Posterior cingulate gyrus (tissue), 11 donors: ENCODE measurements around the gene FARP2.

Experiments used
- DNase-seq, 10 donors: peaks; one replicate each; pipeline versions ENCODE4 v3.0.0 to v3.0.0-alpha.2; 2020 to 2021; ENCODE audit warnings: mixed read lengths in 3 of 10
- intact Hi-C: fragments of 100-400 bp; cut with DNase I; formaldehyde crosslinking; loops from one replicate; pipeline ENCODE4 v1.15.1; 2023

FARP2 gene

DNA sequence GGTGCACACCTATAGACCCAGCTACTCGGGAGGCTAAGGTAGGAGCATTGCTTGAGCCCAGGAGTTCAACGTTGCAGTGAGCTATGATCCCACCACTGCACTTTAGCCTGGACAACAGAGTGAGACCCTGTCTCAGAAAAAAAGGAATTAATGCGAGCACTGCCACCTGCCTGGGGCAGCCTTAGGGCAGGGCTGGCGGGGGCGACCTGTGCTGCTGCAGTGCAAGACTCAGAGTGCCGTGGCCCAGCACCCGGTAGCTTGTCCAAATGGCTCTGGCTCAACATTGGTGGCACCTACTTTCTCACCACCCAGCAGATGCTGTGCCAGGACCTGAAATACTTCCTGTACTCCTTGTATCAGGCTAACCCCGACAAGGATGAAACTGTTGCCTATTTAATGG, 122.1 kb downstream of the FARP2 start:
- DNase-seq: peak in 1 of 10 donors; percentile 75
- intact Hi-C loops: no loop called here

DNA sequence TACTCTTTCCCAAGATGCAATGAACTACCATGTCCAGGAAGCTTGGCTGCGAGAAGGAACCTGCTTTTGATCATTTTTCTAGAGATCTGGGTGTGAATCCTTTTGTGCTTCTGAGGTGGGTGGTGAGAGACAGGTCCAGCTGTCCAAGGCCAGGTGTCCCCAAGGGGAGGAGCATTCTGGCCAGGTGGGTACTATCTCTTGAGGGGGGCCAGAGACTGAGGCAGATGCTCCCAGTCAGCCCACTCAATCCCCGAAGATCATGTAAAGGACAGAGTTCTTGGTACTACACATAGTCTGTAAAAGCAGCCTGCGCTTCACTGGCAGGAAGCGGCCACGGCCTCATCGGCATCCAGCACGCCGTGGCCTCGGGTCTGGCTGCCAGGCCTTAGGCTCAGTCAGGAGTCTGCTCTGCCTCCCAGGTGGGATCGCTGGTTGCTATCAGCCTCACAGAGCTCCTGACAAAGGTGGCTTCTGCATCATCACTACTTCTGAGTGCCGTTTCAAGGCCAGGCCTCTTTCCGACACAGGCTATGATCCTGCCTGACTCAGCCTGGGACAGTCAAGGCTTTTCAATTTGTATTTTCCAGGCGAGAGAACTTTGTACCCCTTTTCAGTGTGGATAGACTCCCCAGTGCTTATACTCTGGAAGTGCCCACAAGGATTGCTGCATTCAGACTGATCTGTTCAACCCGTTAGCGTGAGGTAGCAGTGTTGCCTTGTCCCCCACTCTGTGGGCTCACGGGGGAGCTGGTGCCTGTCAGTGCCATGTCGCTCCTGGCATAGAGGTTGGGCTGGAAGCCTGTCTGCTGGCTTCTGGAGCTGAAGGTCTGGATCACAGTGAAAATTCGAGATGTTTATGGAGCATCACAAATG, 123.2 kb downstream of the FARP2 start:
- intact Hi-C loops: no loop called here
- DNase-seq: peak in 2 of 10 donors; percentile 30 to 54

DNA sequence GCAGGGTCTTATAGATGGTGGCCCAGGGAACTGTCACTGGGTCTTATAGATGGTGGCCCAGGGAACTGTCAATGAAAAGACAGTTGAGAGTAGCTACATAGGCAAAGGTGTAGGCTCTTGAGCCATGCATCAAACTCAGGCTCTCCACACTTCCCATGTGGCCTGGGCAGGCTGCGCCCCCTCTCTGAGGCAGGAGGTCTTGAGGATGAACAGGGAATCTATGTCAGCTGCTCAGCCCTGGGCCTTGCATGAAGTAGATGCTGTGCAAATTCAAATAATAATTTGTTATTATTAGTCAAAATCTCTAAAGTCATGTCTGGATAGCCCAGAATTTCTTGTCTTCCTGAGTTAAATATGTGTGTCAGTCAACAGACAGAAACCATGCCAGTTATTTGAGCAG, 125.6 kb downstream of the FARP2 start:
- no peak for DNase-seq
- intact Hi-C loops: no loop called here

DNA sequence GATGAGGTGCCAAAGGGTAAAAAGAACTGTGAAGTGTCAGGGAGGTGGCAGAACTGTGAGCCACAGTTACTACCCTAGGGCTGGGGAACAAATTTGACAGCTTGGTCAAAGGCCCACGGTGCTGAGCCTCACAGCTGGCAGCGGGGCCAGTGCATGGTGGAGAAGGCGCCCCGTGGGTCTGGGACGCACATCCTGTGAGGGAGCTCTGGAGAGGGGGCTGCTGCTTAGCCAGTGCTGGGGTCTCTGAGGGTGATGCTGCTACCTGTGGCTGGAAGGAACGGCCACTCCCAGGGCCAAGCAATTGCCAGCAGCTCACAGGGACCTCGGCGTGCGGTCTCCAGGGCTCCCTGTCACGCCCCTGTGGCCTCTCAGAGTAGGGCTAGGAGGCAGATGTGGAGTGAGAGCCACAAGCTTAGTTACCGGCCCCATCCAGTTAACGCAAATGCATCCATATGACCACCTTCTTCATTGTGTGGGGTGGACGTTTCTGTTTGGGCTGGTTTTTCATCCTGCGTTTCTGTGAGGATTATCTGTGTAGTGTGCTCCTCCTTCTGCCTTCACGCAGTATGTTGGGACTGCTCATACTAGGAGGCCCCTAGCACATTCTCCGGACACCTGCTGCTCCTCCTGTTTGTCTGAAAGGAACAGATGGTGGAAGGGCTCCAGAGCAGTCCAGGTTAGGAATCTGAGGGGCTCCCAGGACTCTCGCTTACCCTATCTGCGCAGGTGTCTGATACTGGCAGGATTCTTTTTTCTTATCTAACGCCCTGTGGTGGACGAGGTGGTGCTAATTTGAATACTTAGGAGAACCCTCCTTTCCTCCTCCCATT, 126.3 kb downstream of the FARP2 start:
- peak in 1 of 10 donors; percentile 63 for DNase-seq
- intact Hi-C loops: no loop called here

DNA sequence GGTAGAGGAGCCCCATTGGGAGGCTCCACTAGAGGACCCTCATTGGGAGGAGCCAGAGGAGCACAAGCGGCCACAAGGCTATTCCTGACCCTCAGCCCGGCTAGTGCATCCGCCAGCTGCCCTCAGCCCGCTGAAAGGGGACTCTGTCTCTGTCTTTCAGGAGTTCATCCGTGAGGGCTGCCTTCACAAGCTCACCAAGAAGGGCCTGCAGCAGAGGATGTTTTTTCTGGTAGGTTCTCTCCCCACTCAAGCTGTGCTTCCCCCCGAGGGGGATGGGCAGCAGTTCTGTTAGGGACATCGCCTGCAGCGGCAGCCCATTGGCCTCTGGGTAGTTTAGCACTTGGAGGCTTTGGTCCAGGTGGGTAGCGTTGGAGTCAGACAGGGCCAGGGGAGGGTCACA, 127.2 kb downstream of the FARP2 start:
- DNase-seq: peak in 1 of 10 donors; percentile 59
- intact Hi-C loops: no loop called here

DNA sequence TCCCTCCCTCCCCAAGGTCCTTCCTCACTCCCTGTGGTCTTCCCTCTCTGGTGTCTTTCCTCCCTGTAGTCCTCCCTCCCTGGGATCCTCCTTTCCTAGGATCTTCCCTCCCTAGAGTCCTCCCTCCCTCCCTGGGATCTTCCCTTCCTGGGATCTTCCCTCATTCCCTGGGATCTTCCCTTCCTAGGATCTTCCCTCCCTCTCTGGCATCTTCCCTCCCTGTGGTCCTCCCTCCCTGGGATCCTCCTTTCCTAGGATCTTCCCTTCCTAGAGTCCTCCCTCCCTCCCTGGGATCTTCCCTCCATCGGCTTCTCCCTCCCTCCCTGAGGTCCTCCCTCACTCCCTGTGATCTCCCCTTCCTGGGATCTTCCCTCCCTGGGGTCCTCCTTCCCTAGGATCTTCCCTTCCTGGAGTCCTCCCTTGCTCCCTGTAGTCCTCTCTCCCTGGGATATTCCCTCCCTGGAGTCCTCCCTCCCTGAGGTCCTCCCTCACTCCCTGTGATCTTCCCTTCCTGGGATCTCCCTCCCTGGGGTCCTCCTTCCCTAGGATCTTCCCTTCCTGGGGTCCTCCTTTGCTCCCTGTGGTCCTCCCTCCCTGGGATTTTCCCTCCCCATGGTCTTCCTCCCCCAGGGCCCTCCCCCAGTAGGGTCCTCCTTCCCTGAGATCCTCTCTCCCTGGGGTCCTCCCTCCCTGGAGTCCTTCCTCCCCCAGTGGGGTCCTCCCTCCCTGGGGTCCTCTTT, 129.3 kb downstream of the FARP2 start:
- DNase-seq: no peak
- intact Hi-C loops: no loop called here

DNA sequence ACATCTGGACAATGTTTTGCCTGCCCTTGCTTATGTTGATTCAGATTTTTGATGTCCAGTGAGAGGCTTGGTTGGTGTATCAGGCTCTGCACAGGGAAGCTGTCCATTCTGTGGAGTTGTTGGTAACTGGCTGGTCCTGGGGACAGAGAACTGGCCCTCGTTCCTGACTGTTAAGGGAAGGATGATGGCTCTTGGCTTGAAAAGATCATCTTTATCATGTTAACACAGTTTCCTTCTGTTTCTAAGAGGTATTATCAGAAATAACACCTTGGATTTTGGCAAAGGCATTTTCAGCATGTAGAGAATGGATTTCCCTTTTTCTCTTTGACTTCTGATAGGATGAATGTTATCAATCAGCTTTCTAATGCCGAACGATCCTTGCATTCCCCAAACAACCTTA, 133.0 kb downstream of the FARP2 start:
- DNase-seq: no peak
- intact Hi-C loops: no loop called here

DNA sequence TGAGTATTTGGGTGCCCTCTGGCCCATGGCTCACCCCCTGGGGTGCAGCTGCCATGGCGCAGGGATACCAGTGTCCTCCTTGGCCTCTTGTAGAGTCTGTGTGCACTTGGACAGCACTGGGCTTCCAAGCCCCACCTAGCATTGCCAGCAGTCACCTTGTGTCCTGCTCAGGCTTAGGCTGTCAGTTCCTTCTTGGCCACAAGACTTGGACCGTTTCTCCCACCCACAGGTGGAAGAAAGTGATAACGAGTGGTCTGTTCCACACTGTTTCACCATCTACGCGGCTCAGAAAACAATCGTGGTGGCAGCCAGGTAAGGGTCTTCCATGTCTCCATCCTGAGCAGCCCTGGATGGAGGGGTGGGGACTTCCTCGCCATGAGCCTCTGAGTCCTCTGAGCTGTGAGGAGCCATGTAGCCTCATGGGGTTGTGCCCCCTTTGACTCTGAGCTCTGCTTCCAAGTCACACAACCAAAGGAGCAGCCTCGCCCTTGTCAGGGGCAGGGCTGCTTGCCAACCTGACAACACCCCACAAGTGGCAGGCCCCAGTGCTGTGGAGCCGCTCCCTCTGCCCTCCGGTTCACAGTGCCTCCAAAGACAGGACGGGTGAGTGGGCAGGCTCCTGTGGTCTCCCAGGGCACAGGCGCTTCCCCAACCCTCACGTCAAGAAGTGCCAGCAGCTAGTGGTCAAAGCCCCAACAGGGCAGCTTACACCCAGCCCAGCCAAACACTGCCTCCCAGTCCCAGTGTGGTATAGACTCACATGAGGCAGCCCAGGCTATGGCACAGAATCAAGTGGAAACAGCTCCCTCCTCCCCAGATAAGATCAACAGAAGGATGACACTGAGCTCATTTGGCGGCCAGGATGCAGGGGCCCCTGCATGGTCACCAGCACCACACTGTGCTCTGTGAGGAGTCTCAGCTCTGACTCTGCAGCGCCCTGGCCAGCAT, 133.9 kb downstream of the FARP2 start:
- intact Hi-C loops: no loop called here
- peak in 2 of 10 donors; percentile 63 to 65 for DNase-seq

DNA sequence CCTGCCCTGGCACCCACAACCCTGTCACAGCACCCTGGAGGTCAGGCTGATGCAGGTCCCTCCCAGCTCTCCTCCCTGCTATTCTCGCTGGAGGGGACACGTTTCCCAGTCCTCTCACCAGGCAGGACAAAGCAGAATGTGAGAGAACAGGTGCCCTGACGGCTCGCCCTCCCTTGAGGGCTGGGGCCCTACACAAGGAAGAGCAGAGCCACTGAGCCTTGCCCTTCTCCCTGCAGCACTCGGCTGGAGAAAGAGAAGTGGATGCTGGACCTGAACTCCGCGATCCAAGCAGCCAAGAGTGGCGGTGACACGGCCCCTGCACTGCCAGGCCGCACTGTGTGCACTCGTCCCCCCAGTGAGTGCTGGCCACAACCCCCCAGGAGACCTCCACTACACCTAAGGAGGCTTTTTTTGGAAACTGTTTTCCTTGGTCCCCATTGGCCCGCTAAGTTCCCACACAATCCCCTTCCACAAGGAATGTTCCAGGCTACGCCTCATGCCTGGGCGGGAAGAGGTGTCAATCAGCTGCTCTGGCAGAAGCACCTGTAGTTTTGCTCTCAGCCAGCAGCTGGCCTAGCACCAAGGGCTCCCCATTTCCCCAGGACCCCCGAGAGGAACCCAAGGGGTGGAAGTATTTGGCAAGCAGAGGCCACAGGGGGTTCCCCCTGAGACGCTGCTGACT, 134.9 kb downstream of the FARP2 start:
- intact Hi-C loops: no loop called here
- peak in 2 of 10 donors; percentile 50 for DNase-seq

DNA sequence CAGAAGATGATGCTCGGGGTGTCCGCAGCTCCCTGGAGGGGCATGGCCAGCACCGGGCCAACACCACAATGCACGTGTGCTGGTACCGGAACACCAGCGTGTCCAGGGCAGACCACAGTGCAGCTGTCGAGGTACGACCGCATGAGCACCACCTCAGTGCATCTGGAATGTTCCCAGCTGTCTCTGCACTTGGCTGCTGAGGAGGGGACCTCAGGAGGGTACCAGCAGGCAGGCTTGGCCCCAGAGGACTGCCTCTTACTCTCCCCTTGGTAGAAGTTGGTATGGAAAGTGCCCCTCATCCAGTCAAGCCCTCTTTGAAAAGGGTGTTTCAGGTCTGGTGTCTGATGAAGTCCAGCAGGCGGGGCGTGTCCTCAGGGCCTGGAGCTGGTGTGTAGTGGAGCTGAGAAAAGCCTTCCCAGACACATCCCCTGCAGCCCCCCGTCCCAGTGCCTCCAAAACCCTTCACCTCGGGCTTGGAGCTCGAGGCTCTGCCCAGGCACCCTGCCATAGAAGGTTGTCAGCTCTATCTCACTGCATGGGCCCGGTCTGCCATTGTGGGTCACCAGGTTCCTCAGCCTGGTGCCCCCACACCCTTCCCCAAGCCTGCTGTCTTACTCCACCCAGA, 135.6 kb downstream of the FARP2 start:
- intact Hi-C loops: no loop called here
- DNase-seq: peak in 2 of 10 donors; percentile 63 to 65

DNA sequence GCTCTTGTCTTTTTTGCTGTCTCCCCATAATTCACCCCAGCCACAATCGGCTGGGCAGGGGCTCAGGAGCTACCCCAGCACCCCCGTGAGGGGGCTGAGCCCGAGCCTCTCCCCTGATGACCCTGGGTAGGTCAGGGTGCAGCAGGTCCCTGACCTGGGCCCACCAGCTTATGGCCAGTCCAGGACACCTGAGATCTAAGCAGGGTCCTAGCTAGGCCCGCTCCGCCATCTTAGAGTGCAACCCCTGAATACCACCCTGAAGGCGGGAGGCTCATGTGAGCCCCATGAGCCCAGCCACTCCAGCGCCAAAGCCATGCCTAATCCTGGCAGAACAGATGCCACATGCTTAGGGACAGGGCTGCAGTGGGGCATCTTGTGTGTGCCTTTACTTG, 136.1 kb downstream of the FARP2 start:
- peak in 2 of 10 donors; percentile 53 to 69 for DNase-seq
- intact Hi-C loops: no loop called here

DNA sequence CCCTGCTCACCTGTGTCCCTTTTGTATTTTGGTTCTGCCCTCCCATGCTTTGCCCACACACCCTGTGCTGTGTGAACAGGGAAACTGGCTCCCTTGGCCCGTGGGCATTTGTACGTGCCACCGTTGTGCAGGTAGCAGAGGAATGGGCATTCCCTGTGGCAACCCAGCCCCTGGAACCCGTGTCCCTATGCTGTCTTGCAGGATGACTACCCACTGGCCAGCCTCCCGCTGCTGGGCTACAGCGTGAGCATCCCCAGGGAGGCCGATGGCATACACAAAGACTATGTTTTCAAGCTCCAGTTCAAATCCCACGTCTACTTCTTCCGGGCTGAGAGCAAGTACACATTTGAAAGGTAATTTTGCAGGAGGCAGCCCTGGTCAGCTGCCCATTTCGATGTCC, 137.0 kb downstream of the FARP2 start:
- intact Hi-C loops: no loop called here
- DNase-seq: peak in 2 of 10 donors; percentile 62 to 76

DNA sequence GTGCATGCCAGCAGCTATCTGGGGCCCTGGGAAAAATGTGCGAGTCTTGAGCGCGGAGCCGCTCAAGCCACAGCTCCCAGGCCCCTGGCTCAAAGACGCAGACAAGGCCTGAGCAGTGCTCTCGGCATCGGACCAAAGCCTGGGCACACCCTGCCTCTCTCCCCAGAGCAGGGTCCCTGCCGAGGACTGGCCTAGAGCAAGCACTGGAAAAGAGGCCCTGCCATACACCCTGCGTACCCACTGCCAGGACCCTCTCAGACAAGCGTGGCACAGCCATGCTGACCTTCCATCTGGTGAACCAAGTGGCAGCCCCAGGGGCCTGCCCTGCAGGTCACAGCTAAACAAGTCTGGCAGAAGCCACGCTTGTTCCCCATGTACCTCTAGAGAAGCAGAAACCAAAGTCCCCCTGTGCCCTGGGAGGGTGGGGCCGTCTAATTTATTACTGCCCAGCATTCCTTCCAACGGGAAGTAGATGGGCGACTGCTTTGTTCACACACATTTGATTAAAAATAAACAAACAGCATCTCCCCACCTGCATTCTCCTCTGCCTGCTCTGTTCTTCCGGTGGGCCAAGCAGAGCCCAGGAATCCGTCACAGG, 138.3 kb downstream of the FARP2 start:
- intact Hi-C loops: no loop called here
- DNase-seq: peak in 2 of 10 donors; percentile 60 to 65

DNA sequence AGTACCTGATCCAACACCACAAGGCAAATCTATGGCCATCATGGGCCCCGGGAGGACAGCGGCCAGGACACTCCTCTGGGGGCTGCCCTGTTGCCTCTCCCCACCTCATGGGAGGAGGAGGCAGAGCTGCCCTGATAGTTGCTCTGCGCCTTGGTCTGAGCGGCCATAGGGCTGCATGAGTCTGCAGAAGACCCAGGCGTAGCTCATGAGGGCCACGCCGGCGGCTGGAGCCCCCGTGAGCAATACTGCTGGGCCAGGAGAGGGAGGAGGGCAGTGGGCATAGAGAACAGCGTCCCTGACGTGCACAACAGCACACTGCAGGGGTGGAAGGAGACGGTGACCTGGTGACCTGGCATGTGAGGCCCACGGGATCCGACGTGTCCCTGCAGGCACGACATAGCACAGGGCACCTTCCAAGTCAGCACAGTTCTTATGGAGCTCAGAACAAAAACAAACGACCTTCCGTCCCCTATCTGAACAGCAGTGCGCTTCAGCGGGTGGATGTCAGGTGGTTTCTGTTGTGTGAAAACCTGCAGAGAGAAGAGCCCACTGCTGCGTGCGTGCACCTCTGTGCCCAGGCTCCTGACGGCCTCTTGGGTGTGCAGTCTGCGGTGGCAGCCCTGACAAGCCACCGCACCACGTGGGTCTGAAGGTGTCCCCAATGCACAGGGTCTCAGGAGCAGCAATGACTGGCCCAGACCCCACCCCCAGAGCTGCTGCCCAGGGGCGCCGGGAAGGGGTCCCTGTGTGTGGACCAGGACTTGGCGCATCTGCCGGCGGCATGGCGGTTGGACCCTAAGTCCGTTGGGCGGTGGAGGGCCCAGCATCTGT, 139.3 kb downstream of the FARP2 start:
- intact Hi-C loops: no loop called here
- peak in 1 of 10 donors; percentile 61 for DNase-seq

DNA sequence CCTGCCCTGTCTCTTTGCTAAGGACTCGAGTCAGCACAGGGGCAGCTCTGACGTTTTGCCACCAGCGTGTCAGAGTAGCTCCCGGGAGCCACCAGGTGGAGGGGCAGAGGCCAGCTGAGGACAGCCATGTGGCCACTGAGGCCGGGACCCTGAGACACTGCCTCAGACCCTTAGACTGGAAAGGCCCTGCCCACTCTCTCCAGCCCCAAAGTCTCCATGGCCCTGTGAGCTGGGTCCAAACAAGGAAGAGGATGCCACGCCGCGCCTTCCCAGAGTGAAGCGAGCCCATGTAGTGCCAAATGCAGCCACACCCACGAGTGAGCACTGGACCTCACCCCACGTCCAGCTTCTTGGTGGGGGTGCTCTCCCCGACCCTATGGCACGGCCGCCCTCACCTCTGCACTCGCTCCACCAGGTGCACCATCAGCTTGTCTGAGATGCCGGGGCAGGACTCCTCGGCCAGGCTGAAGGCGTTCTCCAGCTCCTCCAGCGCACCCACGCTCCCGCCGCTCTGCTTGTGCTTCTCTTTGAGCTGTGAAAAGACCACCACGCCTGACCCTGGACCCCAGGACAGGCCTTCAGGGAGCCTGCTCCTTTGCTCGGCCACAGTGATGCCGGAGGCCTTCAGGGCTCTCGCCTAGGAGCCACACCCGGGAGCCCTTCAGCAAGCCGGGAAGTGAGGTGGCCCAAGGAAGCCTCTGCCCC, 140.1 kb downstream of the FARP2 start:
- peak in 2 of 10 donors; percentile 59 to 80 for DNase-seq
- intact Hi-C loops: no loop called here
